ENCODE measurements around the gene VSIG8.

VSIG8 gene

GRCh38 chr1:159855709-159856108, 6.7 kb downstream of the VSIG8 start:
- H3K4me3 ChIP-seq (ENCODE audit: low read length), result no peak overlapping the region

GRCh38 chr1:159854693-159855192, 7.7 kb downstream of the VSIG8 start:
- H3K4me3 ChIP-seq (ENCODE audit: low read length), result peak overlapping the region; percentile 75
- H3K9me3 ChIP-seq (replicated peaks; ENCODE audit: insufficient read depth, low read length), result no peaks in the 10 kb centered on the region
- peak overlapping the region; percentile 79 for H3K9ac ChIP-seq (ENCODE audit: low read length)
- no peaks in the 10 kb centered on the region for H3K27me3 ChIP-seq (replicated peaks; ENCODE audit: insufficient read depth, low read length)
- peak overlapping the region; percentile 36; the same call in 1 of the 2 replicates for H3K27ac ChIP-seq (ENCODE audit: low read length)
- peak overlapping the region; percentile 99 for H3K4me2 ChIP-seq (ENCODE audit: low read depth, low read length)
- H3K4me1 ChIP-seq (ENCODE audit: low read length), result peaks cover 4% of the 10 kb centered on the region; the same call in 1 of the 2 replicates
- no peaks in the 10 kb centered on the region for H3K79me2 ChIP-seq (ENCODE audit: low read length)
- peak overlapping the region; percentile 91 for H2AFZ ChIP-seq (ENCODE audit: low read length)
- no peak for TF ChIP-seq EZH2phosphoT487 (IDR thresholded peaks at IDR 0.05; ENCODE audit: low read length)
- no peak for TF ChIP-seq EZH2 (optimal IDR thresholded peaks at IDR 0.05; ENCODE audit: low read depth, low read length)
- no peak; the same call in 1 of the 2 replicates for TF ChIP-seq CTCF (IDR thresholded peaks at IDR 0.05; ENCODE audit: low read length)
- H3F3A ChIP-seq (ENCODE audit: insufficient read depth, low read length), result peaks cover 8% of the 10 kb centered on the region; the same call in 1 of the 2 replicates
- H4K20me1 ChIP-seq (ENCODE audit: insufficient read depth, low read length), result no peaks in the 10 kb centered on the region
- DNase-seq, result peak; percentile 93
- no peaks in the 10 kb centered on the region for H3K9me2 ChIP-seq (replicated peaks; ENCODE audit: insufficient read depth, low read length)
- H3K36me3 ChIP-seq (replicated peaks; ENCODE audit: insufficient read depth, low read length), result no peaks in the 10 kb centered on the region

More at GRCh38 chr1:159855709-159856108, 6.7 kb downstream of the VSIG8 start:
- no peak overlapping the region for H3K9ac ChIP-seq (ENCODE audit: low read length)
- TF ChIP-seq EZH2phosphoT487 (IDR thresholded peaks at IDR 0.05; ENCODE audit: low read length), result no peak
- no peak for TF ChIP-seq CTCF (IDR thresholded peaks at IDR 0.05; ENCODE audit: low read length)
- TF ChIP-seq EZH2 (optimal IDR thresholded peaks at IDR 0.05; ENCODE audit: low read depth, low read length), result no peak
- no peaks in the 10 kb centered on the region for H3K27me3 ChIP-seq (replicated peaks; ENCODE audit: insufficient read depth, low read length)
- no peak overlapping the region for H2AFZ ChIP-seq (ENCODE audit: low read length)
- H3K9me2 ChIP-seq (replicated peaks; ENCODE audit: insufficient read depth, low read length), result no peaks in the 10 kb centered on the region
- H3K36me3 ChIP-seq (replicated peaks; ENCODE audit: insufficient read depth, low read length), result no peaks in the 10 kb centered on the region
- no peak for DNase-seq
- no peaks in the 10 kb centered on the region for H3K9me3 ChIP-seq (replicated peaks; ENCODE audit: insufficient read depth, low read length)
- H3K27ac ChIP-seq (ENCODE audit: low read length), result no peak overlapping the region
- peaks cover 8% of the 10 kb centered on the region; the same call in 1 of the 2 replicates for H3F3A ChIP-seq (ENCODE audit: insufficient read depth, low read length)
- no peaks in the 10 kb centered on the region for H3K79me2 ChIP-seq (ENCODE audit: low read length)
- H3K4me2 ChIP-seq (ENCODE audit: low read depth, low read length), result peak overlapping the region; percentile 99; the same call in 1 of the 2 replicates
- H4K20me1 ChIP-seq (ENCODE audit: insufficient read depth, low read length), result no peaks in the 10 kb centered on the region
- H3K4me1 ChIP-seq (ENCODE audit: low read length), result peaks cover 4% of the 10 kb centered on the region; the same call in 1 of the 2 replicates

GRCh38 chr1:159854116-159854692, 8.3 kb downstream of the VSIG8 start:
- Histone ChIP-seq H3K79me2 (ENCODE audit: low read length) (no peaks in the 10 kb centered on the region), H3K36me3 (replicated peaks; ENCODE audit: insufficient read depth, low read length) (no peaks in the 10 kb centered on the region), H3K4me1 (ENCODE audit: low read length) (peaks cover 4% of the 10 kb centered on the region; the same call in 1 of the 2 replicates), H3K4me3 (ENCODE audit: low read length) (peak overlapping the region; percentile 75), H3K4me2 (ENCODE audit: low read depth, low read length) (peak overlapping the region; percentile 99), H2AFZ (ENCODE audit: low read length) (peak overlapping the region; percentile 91), H4K20me1 (ENCODE audit: insufficient read depth, low read length) (no peaks in the 10 kb centered on the region), H3K9ac (ENCODE audit: low read length) (peak overlapping the region; percentile 79), H3K9me3 (replicated peaks; ENCODE audit: insufficient read depth, low read length) (no peaks in the 10 kb centered on the region), H3F3A (ENCODE audit: insufficient read depth, low read length) (peaks cover 8% of the 10 kb centered on the region; the same call in 1 of the 2 replicates), H3K27me3 (replicated peaks; ENCODE audit: insufficient read depth, low read length) (no peaks in the 10 kb centered on the region), H3K9me2 (replicated peaks; ENCODE audit: insufficient read depth, low read length) (no peaks in the 10 kb centered on the region), H3K27ac (ENCODE audit: low read length) (peak overlapping the region; percentile 36; the same call in 1 of the 2 replicates)
- TF ChIP-seq CTCF (IDR thresholded peaks at IDR 0.05; ENCODE audit: low read length) (no peak), EZH2 (optimal IDR thresholded peaks at IDR 0.05; ENCODE audit: low read depth, low read length) (no peak), EZH2phosphoT487 (IDR thresholded peaks at IDR 0.05; ENCODE audit: low read length) (no peak)
- DNase-seq, result no peak

Measured in MM.1S (cell line).